DOHH2 (cell line): ENCODE measurements around the gene ARHGEF4.

ENCODE experiments used
- H3F3A ChIP-seq: fragments of 200-600 bp; sonication (generic), shearing (Covaris generic); 2 replicates; pipeline ENCODE4 v1.6.0; 2016; ENCODE audit warnings: antibody characterized with exemption, mild to moderate bottlenecking; ENCODE audit not compliant: control insufficient read depth, insufficient read depth
- H3K27ac ChIP-seq: fragments of 200-600 bp; sonication (generic); 2 replicates; pipeline ENCODE4 v1.5.1; 2014; ENCODE audit warnings: low read depth, mild to moderate bottlenecking, low read length, moderate library complexity
- H3K27me3 ChIP-seq: fragments of 200-600 bp; sonication (generic); 2 replicates; pipeline ENCODE4 v1.6.1; 2014; ENCODE audit warnings: mild to moderate bottlenecking, low read length, mixed read lengths; ENCODE audit not compliant: control insufficient read depth
- H3K36me3 ChIP-seq: fragments of 200-600 bp; sonication (generic); 2 replicates; pipeline ENCODE4 v1.6.1; 2014; ENCODE audit warnings: mild to moderate bottlenecking, low read length, moderate library complexity, mixed read lengths; ENCODE audit not compliant: control insufficient read depth
- H3K4me1 ChIP-seq: fragments of 200-600 bp; sonication (generic); 2 replicates; pipeline ENCODE4 v1.6.1; 2014; ENCODE audit warnings: mild to moderate bottlenecking, low read length, mixed read lengths; ENCODE audit not compliant: control insufficient read depth
- H3K4me2 ChIP-seq: fragments of 200-600 bp; sonication (generic); 2 replicates; pipeline ENCODE4 v1.6.0; 2014; ENCODE audit warnings: mild to moderate bottlenecking, low read length, moderate library complexity
- H3K4me3 ChIP-seq: fragments of 200-600 bp; sonication (generic); 2 replicates; pipeline ENCODE4 v1.5.1; 2014; ENCODE audit warnings: mild to moderate bottlenecking, low read length, mixed read lengths
- H3K79me2 ChIP-seq: fragments of 200-600 bp; sonication (generic); 2 replicates; pipeline ENCODE4 v1.6.1; 2014; ENCODE audit warnings: mild to moderate bottlenecking, low read length, mixed read lengths; ENCODE audit not compliant: control insufficient read depth
- H3K9me2 ChIP-seq: fragments of 200-600 bp; sonication (generic); replicated peaks from 2 replicates; pipeline ENCODE4 v1.6.1; 2014; ENCODE audit warnings: mild to moderate bottlenecking, low read length, mixed read lengths; ENCODE audit not compliant: control insufficient read depth
- H3K9me3 ChIP-seq: fragments of 200-600 bp; sonication (generic); 2 replicates; pipeline ENCODE4 v1.6.1; 2014; ENCODE audit warnings: antibody characterized with exemption, low read length, mixed read lengths; ENCODE audit not compliant: control insufficient read depth, insufficient read depth
- H4K20me1 ChIP-seq: fragments of 200-600 bp; sonication (generic); 2 replicates; pipeline ENCODE4 v1.6.0; 2014; ENCODE audit warnings: low read depth, mild to moderate bottlenecking, antibody characterized with exemption, low read length, moderate library complexity; ENCODE audit not compliant: control insufficient read depth, insufficient read depth
- EZH2phosphoT487 ChIP-seq: fragments of 200-600 bp; sonication (generic); IDR thresholded peaks from 2 replicates; pipeline ENCODE4 v1.6.1; 2017; ENCODE audit warnings: borderline replicate concordance, mild to moderate bottlenecking, antibody characterized with exemption, low read length, moderate library complexity, mixed read lengths
- TF ChIP-seq, protein P1 (sequence below): fragments of 200-600 bp; sonication (generic); IDR thresholded peaks from one replicate; pipeline ENCODE4 v1.5.1; 2014; ENCODE audit warnings: antibody characterized with exemption, mild to moderate bottlenecking, low read depth, low read length; ENCODE audit not compliant: poor library complexity, severe bottlenecking

ARHGEF4 gene

DNA sequence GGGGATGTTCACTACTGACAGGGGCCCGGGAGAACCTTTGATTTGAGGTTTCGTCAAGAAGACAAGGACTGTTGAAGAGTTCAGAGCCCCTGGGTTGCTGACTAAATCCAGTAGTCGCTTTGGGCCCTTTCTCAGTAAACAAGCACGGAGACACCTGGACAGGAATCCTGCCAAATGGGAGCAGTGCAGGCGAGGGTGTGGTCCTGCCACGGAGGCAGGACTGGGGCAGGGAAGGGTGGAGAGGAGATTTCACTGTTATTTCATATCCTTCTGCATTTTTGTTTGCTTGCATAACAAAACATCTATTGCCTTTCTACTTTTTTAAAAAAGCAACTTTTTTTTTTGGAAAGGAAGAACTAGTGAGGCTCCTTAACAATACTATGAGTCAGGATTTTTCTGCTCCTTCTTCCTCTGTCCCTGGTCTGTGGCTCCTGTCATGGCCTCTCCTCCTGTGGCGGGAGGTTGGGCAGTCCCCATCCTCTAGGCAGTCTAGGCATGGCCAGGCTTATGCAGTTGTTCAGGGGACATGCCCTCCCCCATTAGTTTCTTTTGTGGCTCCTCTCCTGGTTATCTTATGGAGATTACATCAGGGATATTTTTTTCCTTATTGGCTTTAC lies 57.7 kb downstream of the ARHGEF4 start:
- Histone ChIP-seq H3K27ac (no peak overlapping the region), H3K79me2 (no peaks in the 10 kb centered on the region), H3F3A (no peaks in the 10 kb centered on the region), H3K9me2 (no peaks in the 10 kb centered on the region), H3K4me2 (no peak overlapping the region), H3K4me3 (no peak overlapping the region), H4K20me1 (no peaks in the 10 kb centered on the region), H3K9me3 (no peaks in the 10 kb centered on the region), H3K36me3 (no peaks in the 10 kb centered on the region), H3K4me1 (peaks cover 24% of the 10 kb centered on the region), H3K27me3 (peaks cover 6% of the 10 kb centered on the region; the same call in 1 of the 2 replicates)
- TF ChIP-seq, protein P1, sequence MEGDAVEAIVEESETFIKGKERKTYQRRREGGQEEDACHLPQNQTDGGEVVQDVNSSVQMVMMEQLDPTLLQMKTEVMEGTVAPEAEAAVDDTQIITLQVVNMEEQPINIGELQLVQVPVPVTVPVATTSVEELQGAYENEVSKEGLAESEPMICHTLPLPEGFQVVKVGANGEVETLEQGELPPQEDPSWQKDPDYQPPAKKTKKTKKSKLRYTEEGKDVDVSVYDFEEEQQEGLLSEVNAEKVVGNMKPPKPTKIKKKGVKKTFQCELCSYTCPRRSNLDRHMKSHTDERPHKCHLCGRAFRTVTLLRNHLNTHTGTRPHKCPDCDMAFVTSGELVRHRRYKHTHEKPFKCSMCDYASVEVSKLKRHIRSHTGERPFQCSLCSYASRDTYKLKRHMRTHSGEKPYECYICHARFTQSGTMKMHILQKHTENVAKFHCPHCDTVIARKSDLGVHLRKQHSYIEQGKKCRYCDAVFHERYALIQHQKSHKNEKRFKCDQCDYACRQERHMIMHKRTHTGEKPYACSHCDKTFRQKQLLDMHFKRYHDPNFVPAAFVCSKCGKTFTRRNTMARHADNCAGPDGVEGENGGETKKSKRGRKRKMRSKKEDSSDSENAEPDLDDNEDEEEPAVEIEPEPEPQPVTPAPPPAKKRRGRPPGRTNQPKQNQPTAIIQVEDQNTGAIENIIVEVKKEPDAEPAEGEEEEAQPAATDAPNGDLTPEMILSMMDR = no peak
- no peak for TF ChIP-seq EZH2phosphoT487

DNA sequence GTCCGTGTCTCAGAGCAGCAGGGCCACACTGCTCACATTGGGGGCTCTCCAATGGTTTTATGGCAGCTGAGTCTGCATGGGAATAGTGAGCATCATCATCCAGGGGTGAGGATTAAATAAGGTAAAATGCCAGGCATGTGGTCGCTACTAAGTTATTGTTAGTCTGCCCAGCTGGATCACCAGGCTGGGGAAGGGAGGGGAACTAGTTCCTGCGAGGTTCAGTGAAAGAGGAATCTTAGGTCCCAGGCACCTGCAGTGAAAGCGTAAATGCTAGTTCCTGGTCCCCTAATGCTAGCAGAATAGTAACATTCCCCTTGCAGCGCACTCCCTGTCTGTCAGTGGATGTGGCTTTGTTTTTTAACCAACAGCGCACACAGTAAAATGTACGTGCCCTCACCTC lies 60.1 kb downstream of the ARHGEF4 start:
- no peaks in the 10 kb centered on the region for H3K79me2 ChIP-seq
- H3K9me2 ChIP-seq = no peaks in the 10 kb centered on the region
- no peaks in the 10 kb centered on the region for H3K9me3 ChIP-seq

DNA sequence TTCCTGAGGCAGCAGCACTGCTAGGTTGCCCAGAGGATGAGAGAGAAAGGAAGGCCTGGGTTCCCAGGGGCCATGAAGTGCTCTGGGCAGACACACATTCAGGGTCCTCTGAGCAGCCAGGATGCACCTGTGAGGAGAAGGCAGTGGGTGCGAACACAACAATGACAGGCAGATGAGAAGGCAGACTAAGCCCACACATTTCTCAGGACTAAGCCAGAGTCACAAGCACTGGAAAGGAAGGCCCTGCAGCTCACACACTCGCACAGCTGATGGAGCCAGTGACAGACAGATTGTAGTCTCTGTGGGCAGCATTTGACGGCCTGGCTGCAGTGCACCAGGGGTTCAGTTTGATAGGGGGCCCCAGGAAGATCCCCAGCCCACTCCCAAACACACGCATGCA lies 61.8 kb downstream of the ARHGEF4 start:
- no peak overlapping the region for H3K4me2 ChIP-seq
- no peak for TF ChIP-seq EZH2phosphoT487
- TF ChIP-seq, protein P1 = no peak
- no peaks in the 10 kb centered on the region for H3K79me2 ChIP-seq

More for the DNA sequence above, 60.1 kb downstream of the ARHGEF4 start:
- H3K4me1 ChIP-seq = peaks cover 18% of the 10 kb centered on the region
- H3K27ac ChIP-seq = no peak overlapping the region
- no peak overlapping the region for H3K4me2 ChIP-seq
- no peaks in the 10 kb centered on the region for H3F3A ChIP-seq
- no peaks in the 10 kb centered on the region for H3K27me3 ChIP-seq
- TF ChIP-seq, protein P1 = no peak
- TF ChIP-seq EZH2phosphoT487 = no peak
- no peaks in the 10 kb centered on the region for H3K36me3 ChIP-seq
- no peak overlapping the region for H3K4me3 ChIP-seq
- no peaks in the 10 kb centered on the region; the same call in 1 of the 2 replicates for H4K20me1 ChIP-seq

More for the DNA sequence above, 61.8 kb downstream of the ARHGEF4 start:
- Histone ChIP-seq H3K36me3 (no peaks in the 10 kb centered on the region), H3K9me3 (no peaks in the 10 kb centered on the region), H3K9me2 (no peaks in the 10 kb centered on the region), H3F3A (no peaks in the 10 kb centered on the region), H3K27ac (no peak overlapping the region), H4K20me1 (no peaks in the 10 kb centered on the region; the same call in 1 of the 2 replicates), H3K27me3 (no peaks in the 10 kb centered on the region), H3K4me3 (no peak overlapping the region), H3K4me1 (peaks cover 1% of the 10 kb centered on the region; the same call in 1 of the 2 replicates)
